HEK293 (cell line): ENCODE results near the gene CCDC78.

Experiments
- CTCF ChIA-PET: fragments of 350-600 bp; formaldehyde crosslinking; extraction: SDS; loops from one replicate; lab custom pipeline; 2021; ENCODE audit warnings: antibody characterized with exemption; lab: Yijun Ruan, JAX
- POLR2A ChIA-PET: fragments of 300-600 bp; formaldehyde crosslinking; extraction: SDS; loops from one replicate; lab custom pipeline; 2020; ENCODE audit warnings: antibody characterized with exemption, inconsistent platforms; lab: Yijun Ruan, JAX
- H3K27ac ChIP-seq: fragments of 200-500 bp; sonication (Bioruptor generic); 2 replicates; pipeline ENCODE4 v1.5.1; 2014; ENCODE audit warnings: low read depth, low read length, control low read depth, inconsistent platforms; ENCODE audit errors: extremely low read depth
- H3K36me3 ChIP-seq, 2 experiments: fragments of 200-500 bp in 1 of 2; sonication (Bioruptor generic) in 1 of 2; 1 replicate in 1 of 2; 2 replicates in 1 of 2; pipeline ENCODE4 v1.5.1; 2014 to 2017; ENCODE audit warnings: inconsistent platforms in 2 of 2, low read length in 2 of 2; ENCODE audit not compliant: control insufficient read depth in 2 of 2, insufficient read depth in 1 of 2
- H3K4me1 ChIP-seq: fragments of 200-500 bp; sonication (Bioruptor generic); 2 replicates; pipeline ENCODE4 v1.5.1; 2014; ENCODE audit warnings: mild to moderate bottlenecking, low read length, inconsistent platforms; ENCODE audit not compliant: control insufficient read depth, insufficient read depth
- H3K4me3 ChIP-seq: 2 replicates; pipeline ENCODE4 v1.5.1; 2011; ENCODE audit warnings: low read depth, mild to moderate bottlenecking, control low read depth, low read length, moderate library complexity
- H3K9me3 ChIP-seq: fragments of 200-500 bp; sonication (Bioruptor generic); 2 replicates; pipeline ENCODE4 v1.5.1; 2014; ENCODE audit warnings: low read depth, low read length, inconsistent platforms; ENCODE audit not compliant: control insufficient read depth, insufficient read depth
- HOXD13 ChIP-seq: sonication (generic); formaldehyde crosslinking; IDR thresholded peaks from 2 replicates; pipeline ENCODE4 v1.8.0; 2022; ENCODE audit warnings: missing genetic modification reagents, borderline replicate concordance
- IKZF3 ChIP-seq: fragments of 450-650 bp; IDR thresholded peaks from 2 replicates; pipeline ENCODE4 v1.5.0; 2018; ENCODE audit warnings: missing biosample characterization, mild to moderate bottlenecking, missing genetic modification characterization, moderate library complexity
- REPIN1 ChIP-seq: fragments of 450-650 bp; formaldehyde crosslinking; IDR thresholded peaks from 2 replicates; pipeline ENCODE4 v1.5.1; 2017; ENCODE audit warnings: missing biosample characterization, missing genetic modification characterization, low read depth
- SALL2 ChIP-seq: fragments of 450-650 bp; formaldehyde crosslinking; IDR thresholded peaks from 2 replicates; pipeline ENCODE4 v1.5.0; 2017; ENCODE audit warnings: missing biosample characterization, mild to moderate bottlenecking, missing genetic modification characterization, borderline replicate concordance
- SCRT2 ChIP-seq: fragments of 450-650 bp; formaldehyde crosslinking; IDR thresholded peaks from 2 replicates; pipeline ENCODE4 v1.5.1; 2016; ENCODE audit warnings: missing biosample characterization, missing genetic modification characterization
- ZFP3 ChIP-seq: fragments of 450-650 bp; formaldehyde crosslinking; IDR thresholded peaks from 2 replicates; pipeline ENCODE4 v1.5.1; 2016; ENCODE audit warnings: low read depth, missing biosample characterization, missing genetic modification characterization
- ZNF114 ChIP-seq: fragments of 450-650 bp; formaldehyde crosslinking; IDR thresholded peaks from 2 replicates; pipeline ENCODE4 v1.5.0; 2017; ENCODE audit warnings: missing biosample characterization, missing genetic modification characterization
- ZNF157 ChIP-seq: fragments of 450-650 bp; formaldehyde crosslinking; IDR thresholded peaks from 2 replicates; pipeline ENCODE4 v1.5.1; 2016; ENCODE audit warnings: missing biosample characterization, missing genetic modification characterization
- ZNF214 ChIP-seq: fragments of 450-650 bp; formaldehyde crosslinking; IDR thresholded peaks from 2 replicates; pipeline ENCODE4 v1.5.1; 2017; ENCODE audit warnings: missing biosample characterization, mild to moderate bottlenecking, missing genetic modification characterization, borderline replicate concordance
- ZNF335 ChIP-seq: fragments of 450-650 bp; formaldehyde crosslinking; conservative IDR thresholded peaks from 2 replicates; pipeline ENCODE4 v1.5.1; 2016; ENCODE audit warnings: missing biosample characterization, missing genetic modification characterization
- ZNF354C ChIP-seq: fragments of 450-650 bp; formaldehyde crosslinking; IDR thresholded peaks from 2 replicates; pipeline ENCODE4 v1.5.1; 2016; ENCODE audit warnings: missing biosample characterization, missing genetic modification characterization, low read depth, borderline replicate concordance
- ZNF423 ChIP-seq: fragments of 450-650 bp; formaldehyde crosslinking; IDR thresholded peaks from 2 replicates; pipeline ENCODE4 v1.5.1; 2016; ENCODE audit warnings: missing biosample characterization, missing genetic modification characterization
- ZNF600 ChIP-seq: fragments of 450-650 bp; formaldehyde crosslinking; IDR thresholded peaks from 2 replicates; pipeline ENCODE4 v1.5.1; 2016; ENCODE audit warnings: missing biosample characterization, missing genetic modification characterization
- ZNF664 ChIP-seq: fragments of 450-650 bp; formaldehyde crosslinking; IDR thresholded peaks from 2 replicates; pipeline ENCODE4 v1.5.1; 2016; ENCODE audit warnings: missing biosample characterization, missing genetic modification characterization
- ZNF768 ChIP-seq: fragments of 450-650 bp; formaldehyde crosslinking; IDR thresholded peaks from 2 replicates; pipeline ENCODE4 v1.5.1; 2018; ENCODE audit warnings: missing biosample characterization, mild to moderate bottlenecking, missing genetic modification characterization
- ZNF843 ChIP-seq: fragments of 450-650 bp; formaldehyde crosslinking; IDR thresholded peaks from 2 replicates; pipeline ENCODE4 v1.5.1; 2016; ENCODE audit warnings: missing biosample characterization, missing genetic modification characterization
- ZXDB ChIP-seq: fragments of 450-650 bp; formaldehyde crosslinking; IDR thresholded peaks from 2 replicates; pipeline ENCODE4 v1.5.1; 2016; ENCODE audit warnings: missing biosample characterization, missing genetic modification characterization
- TF ChIP-seq, protein P1 (sequence below): fragments of 450-650 bp; formaldehyde crosslinking; IDR thresholded peaks from 2 replicates; pipeline ENCODE4 v1.5.1; 2016; ENCODE audit warnings: missing biosample characterization, missing genetic modification characterization, low read depth
- TF ChIP-seq, protein P2 (sequence below): fragments of 450-650 bp; formaldehyde crosslinking; IDR thresholded peaks from 2 replicates; pipeline ENCODE4 v1.5.1; 2017; ENCODE audit warnings: missing biosample characterization, mild to moderate bottlenecking, missing genetic modification characterization, moderate library complexity
- TF ChIP-seq, protein P3 (sequence below): fragments of 450-650 bp; formaldehyde crosslinking; IDR thresholded peaks from 2 replicates; pipeline ENCODE4 v1.5.1; 2016; ENCODE audit warnings: missing biosample characterization, missing genetic modification characterization
- TF ChIP-seq, protein P4 (sequence below): fragments of 450-650 bp; formaldehyde crosslinking; IDR thresholded peaks from 2 replicates; pipeline ENCODE4 v1.5.1; 2016; ENCODE audit warnings: missing biosample characterization, missing genetic modification characterization, borderline replicate concordance
- TF ChIP-seq, protein P5 (sequence below): fragments of 450-650 bp; formaldehyde crosslinking; IDR thresholded peaks from 2 replicates; pipeline ENCODE4 v1.5.1; 2016; ENCODE audit warnings: missing biosample characterization, missing genetic modification characterization
- TF ChIP-seq, protein P6 (sequence below): fragments of 450-650 bp; IDR thresholded peaks from 2 replicates; pipeline ENCODE4 v1.5.1; 2018; ENCODE audit warnings: missing biosample characterization, mild to moderate bottlenecking, missing genetic modification characterization

Gene CCDC78

DNA sequence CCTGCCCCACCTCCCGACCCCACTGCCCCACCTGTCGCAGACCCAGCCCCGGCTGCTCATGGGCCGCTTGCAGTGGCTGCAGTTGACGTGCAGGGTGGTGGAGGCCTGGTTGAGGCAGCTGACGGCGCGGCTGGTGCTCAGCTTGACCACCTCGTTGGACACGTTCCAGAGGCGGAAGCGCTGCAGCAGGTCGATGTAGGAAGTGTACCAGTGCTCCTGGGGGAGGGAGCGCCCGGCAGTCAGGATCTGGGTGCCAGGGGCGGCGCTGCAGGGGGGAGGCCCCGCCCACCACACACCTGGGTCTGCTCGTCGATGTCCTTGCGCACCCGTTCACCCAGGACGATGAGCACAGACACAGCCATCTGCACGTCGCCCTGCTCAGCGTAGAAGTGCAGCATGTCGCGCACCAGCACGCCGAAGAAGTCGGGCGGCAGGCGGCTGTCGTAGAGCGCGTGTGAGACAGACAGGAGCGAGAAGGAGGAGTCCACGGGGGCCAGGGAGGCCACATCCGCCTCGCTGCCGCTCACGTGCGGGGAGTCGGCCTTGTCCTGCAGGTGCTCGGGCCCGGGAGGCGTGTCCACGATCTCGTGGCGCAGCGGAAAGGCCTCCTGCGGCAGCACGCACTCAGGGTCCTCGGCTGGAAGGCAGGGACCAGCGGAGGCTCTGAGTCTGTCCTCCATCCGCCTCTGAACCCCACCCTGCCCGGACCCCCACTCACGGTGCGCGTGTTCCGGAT lies 41.1 kb downstream of the CCDC78 start (continued):
- TF ChIP-seq, protein P1, sequence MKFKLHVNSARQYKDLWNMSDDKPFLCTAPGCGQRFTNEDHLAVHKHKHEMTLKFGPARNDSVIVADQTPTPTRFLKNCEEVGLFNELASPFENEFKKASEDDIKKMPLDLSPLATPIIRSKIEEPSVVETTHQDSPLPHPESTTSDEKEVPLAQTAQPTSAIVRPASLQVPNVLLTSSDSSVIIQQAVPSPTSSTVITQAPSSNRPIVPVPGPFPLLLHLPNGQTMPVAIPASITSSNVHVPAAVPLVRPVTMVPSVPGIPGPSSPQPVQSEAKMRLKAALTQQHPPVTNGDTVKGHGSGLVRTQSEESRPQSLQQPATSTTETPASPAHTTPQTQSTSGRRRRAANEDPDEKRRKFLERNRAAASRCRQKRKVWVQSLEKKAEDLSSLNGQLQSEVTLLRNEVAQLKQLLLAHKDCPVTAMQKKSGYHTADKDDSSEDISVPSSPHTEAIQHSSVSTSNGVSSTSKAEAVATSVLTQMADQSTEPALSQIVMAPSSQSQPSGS, result no peak
- TF ChIP-seq ZNF600 (tag by site-specific recombination), result peak; percentile 29; the same call in 1 of the 2 replicates
- TF ChIP-seq SALL2 (tag by site-specific recombination), result no peak
- TF ChIP-seq ZFP3 (tag by site-specific recombination), result no peak
- peak; percentile 93 for TF ChIP-seq SCRT2 (tag by site-specific recombination)
- TF ChIP-seq REPIN1 (tag by site-specific recombination), result no peak
- no peak for TF ChIP-seq ZNF114 (tag by site-specific recombination)
- TF ChIP-seq, protein P2, sequence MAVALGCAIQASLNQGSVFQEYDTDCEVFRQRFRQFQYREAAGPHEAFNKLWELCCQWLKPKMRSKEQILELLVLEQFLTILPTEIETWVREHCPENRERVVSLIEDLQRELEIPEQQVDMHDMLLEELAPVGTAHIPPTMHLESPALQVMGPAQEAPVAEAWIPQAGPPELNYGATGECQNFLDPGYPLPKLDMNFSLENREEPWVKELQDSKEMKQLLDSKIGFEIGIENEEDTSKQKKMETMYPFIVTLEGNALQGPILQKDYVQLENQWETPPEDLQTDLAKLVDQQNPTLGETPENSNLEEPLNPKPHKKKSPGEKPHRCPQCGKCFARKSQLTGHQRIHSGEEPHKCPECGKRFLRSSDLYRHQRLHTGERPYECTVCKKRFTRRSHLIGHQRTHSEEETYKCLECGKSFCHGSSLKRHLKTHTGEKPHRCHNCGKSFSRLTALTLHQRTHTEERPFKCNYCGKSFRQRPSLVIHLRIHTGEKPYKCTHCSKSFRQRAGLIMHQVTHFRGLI, result no peak
- no peak for TF ChIP-seq ZNF157 (tag by site-specific recombination)
- TF ChIP-seq ZNF335 (tag by site-specific recombination), result no peak
- no peak for TF ChIP-seq ZNF354C (tag by site-specific recombination)

DNA sequence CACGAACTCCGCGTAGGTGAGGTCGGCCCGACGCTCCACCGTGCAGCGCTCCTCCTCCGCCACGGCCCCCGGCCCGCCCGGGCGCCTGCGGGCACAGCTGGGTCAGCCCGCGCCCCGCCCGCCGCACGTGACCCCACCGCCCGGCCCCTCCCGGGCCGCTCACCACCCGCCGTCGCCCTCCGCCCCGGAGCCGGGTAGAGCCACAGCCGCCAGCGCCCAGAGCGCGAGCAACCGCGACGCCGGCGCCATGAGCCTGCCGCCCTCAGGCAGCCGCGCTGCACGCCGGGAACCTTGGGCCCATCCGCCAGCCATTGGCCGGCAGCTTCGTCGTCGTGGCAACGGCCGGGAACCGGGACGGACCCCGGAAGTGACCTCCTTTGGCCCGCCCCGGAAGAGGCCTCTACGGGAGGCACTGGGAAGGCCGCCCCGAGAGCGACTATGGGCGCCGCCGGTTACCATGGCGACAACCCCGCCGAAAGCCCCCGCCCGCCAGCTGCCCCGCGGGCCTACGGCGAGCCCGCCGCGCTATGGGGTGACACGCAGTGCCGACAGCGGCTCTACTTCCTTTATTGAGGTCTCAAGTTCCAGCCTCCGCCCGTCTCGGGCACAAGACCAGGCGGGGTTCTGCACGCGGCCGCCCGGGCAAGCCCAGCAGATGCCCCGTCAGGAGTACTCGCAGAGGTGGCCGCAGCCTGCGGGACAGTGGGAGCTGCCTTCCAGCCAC lies 42.0 kb downstream of the CCDC78 start, which contains the start of gene JMJD8:
Gene JMJD8 (minus strand): TSS at position 264 of the 724 bp plus-strand sequence. CDS start 15 bp downstream, at position 249.
- POLR2A ChIA-PET, result interaction anchor here (0.6 to 1.4 kb wide), 9 partner anchors 9 to 449 kb away, joined by 3 to 9 read pairs (median 4); partner anchors contain the start of genes CCDC78, FAM234A, HAGHL and METTL26
- CTCF ChIA-PET, result interaction anchor here (0.8 to 1.8 kb wide), 2 partner anchors 28 to 101 kb away, joined by 3 read pairs; no protein-coding TSS in a partner anchor
- Histone ChIP-seq H3K4me3 (peak within 1 kb of the TSS; percentile 68), H3K36me3 (peaks cover 3 to 70% of the 10 kb centered on the region in 2 experiments; a peak in 1 of 3 replicates), H3K27ac (peak within 1 kb of the TSS; percentile 97), H3K9me3 (no peaks in the 10 kb centered on the region), H3K4me1 (peaks cover 9% of the 10 kb centered on the region; the same call in 1 of the 2 replicates)
- TF ChIP-seq, protein P3, sequence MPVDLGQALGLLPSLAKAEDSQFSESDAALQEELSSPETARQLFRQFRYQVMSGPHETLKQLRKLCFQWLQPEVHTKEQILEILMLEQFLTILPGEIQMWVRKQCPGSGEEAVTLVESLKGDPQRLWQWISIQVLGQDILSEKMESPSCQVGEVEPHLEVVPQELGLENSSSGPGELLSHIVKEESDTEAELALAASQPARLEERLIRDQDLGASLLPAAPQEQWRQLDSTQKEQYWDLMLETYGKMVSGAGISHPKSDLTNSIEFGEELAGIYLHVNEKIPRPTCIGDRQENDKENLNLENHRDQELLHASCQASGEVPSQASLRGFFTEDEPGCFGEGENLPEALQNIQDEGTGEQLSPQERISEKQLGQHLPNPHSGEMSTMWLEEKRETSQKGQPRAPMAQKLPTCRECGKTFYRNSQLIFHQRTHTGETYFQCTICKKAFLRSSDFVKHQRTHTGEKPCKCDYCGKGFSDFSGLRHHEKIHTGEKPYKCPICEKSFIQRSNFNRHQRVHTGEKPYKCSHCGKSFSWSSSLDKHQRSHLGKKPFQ (tag by site-specific recombination), result no peak
- TF ChIP-seq ZXDB (tag by site-specific recombination) (peak; percentile 57), HOXD13 (CRISPR knock-in tag) (no peak), ZNF768 (tag by site-specific recombination) (no peak), ZNF214 (tag by site-specific recombination) (no peak), ZNF423 (tag by site-specific recombination) (peak; percentile 79), ZNF843 (tag by site-specific recombination) (peak; percentile 57), ZNF664 (no peak), IKZF3 (no peak; the same call in 1 of the 2 replicates)
- TF ChIP-seq, protein P4, sequence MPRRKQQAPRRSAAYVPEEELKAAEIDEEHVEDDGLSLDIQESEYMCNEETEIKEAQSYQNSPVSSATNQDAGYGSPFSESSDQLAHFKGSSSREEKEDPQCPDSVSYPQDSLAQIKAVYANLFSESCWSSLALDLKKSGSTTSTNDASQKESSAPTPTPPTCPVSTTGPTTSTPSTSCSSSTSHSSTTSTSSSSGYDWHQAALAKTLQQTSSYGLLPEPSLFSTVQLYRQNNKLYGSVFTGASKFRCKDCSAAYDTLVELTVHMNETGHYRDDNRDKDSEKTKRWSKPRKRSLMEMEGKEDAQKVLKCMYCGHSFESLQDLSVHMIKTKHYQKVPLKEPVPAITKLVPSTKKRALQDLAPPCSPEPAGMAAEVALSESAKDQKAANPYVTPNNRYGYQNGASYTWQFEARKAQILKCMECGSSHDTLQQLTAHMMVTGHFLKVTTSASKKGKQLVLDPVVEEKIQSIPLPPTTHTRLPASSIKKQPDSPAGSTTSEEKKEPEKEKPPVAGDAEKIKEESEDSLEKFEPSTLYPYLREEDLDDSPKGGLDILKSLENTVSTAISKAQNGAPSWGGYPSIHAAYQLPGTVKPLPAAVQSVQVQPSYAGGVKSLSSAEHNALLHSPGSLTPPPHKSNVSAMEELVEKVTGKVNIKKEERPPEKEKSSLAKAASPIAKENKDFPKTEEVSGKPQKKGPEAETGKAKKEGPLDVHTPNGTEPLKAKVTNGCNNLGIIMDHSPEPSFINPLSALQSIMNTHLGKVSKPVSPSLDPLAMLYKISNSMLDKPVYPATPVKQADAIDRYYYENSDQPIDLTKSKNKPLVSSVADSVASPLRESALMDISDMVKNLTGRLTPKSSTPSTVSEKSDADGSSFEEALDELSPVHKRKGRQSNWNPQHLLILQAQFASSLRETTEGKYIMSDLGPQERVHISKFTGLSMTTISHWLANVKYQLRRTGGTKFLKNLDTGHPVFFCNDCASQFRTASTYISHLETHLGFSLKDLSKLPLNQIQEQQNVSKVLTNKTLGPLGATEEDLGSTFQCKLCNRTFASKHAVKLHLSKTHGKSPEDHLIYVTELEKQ (tag by site-specific recombination), result no peak
- TF ChIP-seq, protein P5, sequence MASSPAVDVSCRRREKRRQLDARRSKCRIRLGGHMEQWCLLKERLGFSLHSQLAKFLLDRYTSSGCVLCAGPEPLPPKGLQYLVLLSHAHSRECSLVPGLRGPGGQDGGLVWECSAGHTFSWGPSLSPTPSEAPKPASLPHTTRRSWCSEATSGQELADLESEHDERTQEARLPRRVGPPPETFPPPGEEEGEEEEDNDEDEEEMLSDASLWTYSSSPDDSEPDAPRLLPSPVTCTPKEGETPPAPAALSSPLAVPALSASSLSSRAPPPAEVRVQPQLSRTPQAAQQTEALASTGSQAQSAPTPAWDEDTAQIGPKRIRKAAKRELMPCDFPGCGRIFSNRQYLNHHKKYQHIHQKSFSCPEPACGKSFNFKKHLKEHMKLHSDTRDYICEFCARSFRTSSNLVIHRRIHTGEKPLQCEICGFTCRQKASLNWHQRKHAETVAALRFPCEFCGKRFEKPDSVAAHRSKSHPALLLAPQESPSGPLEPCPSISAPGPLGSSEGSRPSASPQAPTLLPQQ (tag by site-specific recombination), result no peak
- TF ChIP-seq, protein P6, sequence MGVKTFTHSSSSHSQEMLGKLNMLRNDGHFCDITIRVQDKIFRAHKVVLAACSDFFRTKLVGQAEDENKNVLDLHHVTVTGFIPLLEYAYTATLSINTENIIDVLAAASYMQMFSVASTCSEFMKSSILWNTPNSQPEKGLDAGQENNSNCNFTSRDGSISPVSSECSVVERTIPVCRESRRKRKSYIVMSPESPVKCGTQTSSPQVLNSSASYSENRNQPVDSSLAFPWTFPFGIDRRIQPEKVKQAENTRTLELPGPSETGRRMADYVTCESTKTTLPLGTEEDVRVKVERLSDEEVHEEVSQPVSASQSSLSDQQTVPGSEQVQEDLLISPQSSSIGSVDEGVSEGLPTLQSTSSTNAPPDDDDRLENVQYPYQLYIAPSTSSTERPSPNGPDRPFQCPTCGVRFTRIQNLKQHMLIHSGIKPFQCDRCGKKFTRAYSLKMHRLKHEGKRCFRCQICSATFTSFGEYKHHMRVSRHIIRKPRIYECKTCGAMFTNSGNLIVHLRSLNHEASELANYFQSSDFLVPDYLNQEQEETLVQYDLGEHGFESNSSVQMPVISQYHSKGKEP (tag by site-specific recombination), result peak; percentile 53; the same call in 1 of the 2 replicates
